PC-3 (cell line): ENCODE measurements around the gene NR2E1. TPM values are rescaled to one million over a fixed set of nuclear protein-coding genes. Genes with fewer than 3 reads are reported as not detected.
A peak's percentile ranks its signal among the peaks of the same experiment; 100 is the strongest.

Source experiments
- ATAC-seq: fragments of 200-7000 bp; cut with Tn5 transposase; 2 replicates; pipeline ENCODE4 v1.9.1; 2020; ENCODE audit warnings: mild to moderate bottlenecking, moderate library complexity
- BruUV-seq: library from RNA; stranded (reverse); fragments of 400-500 nt; replicated peaks from 2 replicates; lab custom pipeline; 2021; lab: Mats Ljungman, UMichigan
- CTCF ChIA-PET: fragments of 300-600 bp; sonication (Branson Sonifier 250); formaldehyde crosslinking; loops from one replicate; lab custom pipeline; 2022; ENCODE audit warnings: antibody characterized with exemption; lab: Charles Lee
- POLR2A ChIA-PET: fragments of 300-600 bp; sonication (Branson Sonifier 250); formaldehyde crosslinking; loops from one replicate; lab custom pipeline; 2022; ENCODE audit warnings: antibody characterized with exemption; ENCODE audit not compliant: unreplicated experiment; lab: Charles Lee
- DNase-seq: peaks from one replicate; pipeline ENCODE4 v3.0.0-alpha.2; 2015
- H2AFZ ChIP-seq: fragments of 300-600 bp; sonication (generic); 2 replicates; pipeline ENCODE4 v1.6.0; 2016; ENCODE audit warnings: antibody characterized with exemption, low read length
- H3F3A ChIP-seq: fragments of 300-600 bp; sonication (generic); one replicate; pipeline ENCODE4 v1.6.0; 2017; ENCODE audit warnings: antibody characterized with exemption, low read length, control low read depth, mild to moderate bottlenecking; ENCODE audit not compliant: unreplicated experiment
- H3K27ac ChIP-seq: fragments of 300-600 bp; sonication (generic); 2 replicates; pipeline ENCODE4 v1.5.1; 2016; ENCODE audit warnings: mild to moderate bottlenecking, low read length
- H3K27me3 ChIP-seq: fragments of 300-600 bp; sonication (generic); 2 replicates; pipeline ENCODE4 v1.6.1; 2016; ENCODE audit warnings: low read length, mixed read lengths
- H3K36me3 ChIP-seq: fragments of 300-600 bp; sonication (generic); 2 replicates; pipeline ENCODE4 v1.6.1; 2016; ENCODE audit warnings: low read depth, mixed run types, low read length, mixed read lengths
- H3K4me1 ChIP-seq: fragments of 300-600 bp; sonication (generic); 2 replicates; pipeline ENCODE4 v1.5.1; 2016; ENCODE audit warnings: low read length; ENCODE audit not compliant: insufficient read depth
- H3K4me2 ChIP-seq: fragments of 300-600 bp; sonication (generic); 2 replicates; pipeline ENCODE4 v1.6.0; 2016; ENCODE audit warnings: low read length
- H3K4me3 ChIP-seq: fragments of 300-600 bp; sonication (generic); 2 replicates; pipeline ENCODE4 v1.5.1; 2016; ENCODE audit warnings: mild to moderate bottlenecking, low read length, mixed read lengths
- H3K79me2 ChIP-seq: fragments of 300-600 bp; sonication (generic); 2 replicates; pipeline ENCODE4 v1.6.1; 2017; ENCODE audit warnings: low read length, mixed read lengths
- H3K9ac ChIP-seq: fragments of 300-600 bp; sonication (generic); 2 replicates; pipeline ENCODE4 v1.6.0; 2016; ENCODE audit warnings: mild to moderate bottlenecking, low read length
- H3K9me2 ChIP-seq: fragments of 300-600 bp; sonication (generic); replicated peaks from 2 replicates; pipeline ENCODE4 v1.6.1; 2016; ENCODE audit warnings: mixed run types, low read length, mixed read lengths
- H3K9me3 ChIP-seq: fragments of 300-600 bp; sonication (generic); 2 replicates; pipeline ENCODE4 v1.6.1; 2016; ENCODE audit warnings: low read length, mixed read lengths
- H4K20me1 ChIP-seq: fragments of 300-600 bp; sonication (generic); 2 replicates; pipeline ENCODE4 v1.6.1; 2016; ENCODE audit warnings: low read length, mixed read lengths
- CTCF ChIP-seq: fragments of 300-600 bp; sonication (generic); conservative IDR thresholded peaks from 2 replicates; pipeline ENCODE4 v1.5.1; 2017; ENCODE audit warnings: antibody characterized with exemption, low read depth, mild to moderate bottlenecking, low read length
- EZH2 ChIP-seq: fragments of 300-600 bp; sonication (generic); IDR thresholded peaks from one replicate; pipeline ENCODE4 v1.6.1; 2017; ENCODE audit warnings: antibody characterized with exemption, mild to moderate bottlenecking, low read length; ENCODE audit not compliant: unreplicated experiment
- EZH2phosphoT487 ChIP-seq: fragments of 300-600 bp; sonication (generic); IDR thresholded peaks from 2 replicates; pipeline ENCODE4 v1.6.1; 2018; ENCODE audit warnings: mild to moderate bottlenecking, antibody characterized with exemption, low read length, borderline replicate concordance
- intact Hi-C: fragments of 100-400 bp; cut with micrococcal nuclease; formaldehyde crosslinking; loops from 2 replicates; pipeline ENCODE4 v1.9.0; 2023
- total RNA-seq: library from RNA; depleted of rRNA; stranded (reverse); fragments of >200 nt; gene quantifications from 2 replicates; pipeline ENCODE4 v1.2.3, GENCODE V29; 2014

The NR2E1 gene
- total RNA-seq, 1 experiment from 2014 or later: 0.07 TPM

DNA sequence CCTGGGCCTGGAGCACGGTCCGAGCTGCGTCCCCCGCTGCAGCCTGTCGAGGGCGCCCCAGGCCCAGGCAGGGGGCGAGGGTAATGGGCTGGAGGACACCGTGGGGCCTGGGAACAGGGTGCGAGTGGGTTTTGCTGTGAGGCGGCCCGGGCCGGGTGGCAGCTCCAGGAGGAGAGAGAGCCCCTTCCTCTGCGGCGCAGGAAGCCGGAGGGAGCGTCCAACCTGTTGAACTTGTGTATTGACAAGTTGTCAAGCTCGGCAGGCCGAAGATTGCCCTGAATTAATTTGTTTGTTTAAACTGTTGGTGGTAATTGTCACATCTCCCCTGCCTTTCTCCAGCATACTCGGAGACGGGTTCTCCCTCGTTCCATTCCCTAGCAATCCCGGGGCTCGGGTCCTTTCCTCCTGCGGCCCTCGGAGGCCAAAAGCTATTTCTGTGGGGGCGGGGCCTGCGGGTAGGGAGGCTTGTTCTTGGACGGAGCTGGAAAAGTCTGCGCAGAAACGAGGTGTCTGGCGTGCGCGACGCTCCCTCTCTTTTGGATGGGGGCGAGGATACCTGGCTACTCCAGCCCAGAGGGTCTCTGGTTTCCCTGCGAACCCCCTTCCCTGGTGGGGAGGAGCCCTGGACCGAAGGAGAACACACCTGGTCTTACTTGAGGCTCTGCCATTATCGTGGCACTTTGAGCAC, 9.9 kb downstream of the NR2E1 start:
- Histone ChIP-seq H4K20me1 (no peaks in the 10 kb centered on the region), H3K9me3 (no peaks in the 10 kb centered on the region), H2AFZ (peak overlapping the region; percentile 78), H3K27me3 (no peaks in the 10 kb centered on the region), H3K4me3 (peak overlapping the region; percentile 59), H3K27ac (no peak overlapping the region), H3F3A (no peaks in the 10 kb centered on the region), H3K9me2 (no peaks in the 10 kb centered on the region), H3K4me1 (no peaks in the 10 kb centered on the region), H3K36me3 (no peaks in the 10 kb centered on the region), H3K79me2 (no peaks in the 10 kb centered on the region), H3K9ac (no peak overlapping the region), H3K4me2 (peak overlapping the region; percentile 76)
- intact Hi-C loops: no loop called here
- no peak for TF ChIP-seq EZH2
- TF ChIP-seq CTCF: peak; percentile 53
- no TSS peak for BruUV-seq
- ChIA-PET CTCF (interaction anchor here (0.6 kb wide), 1 partner anchor 315 kb away, joined by 3 read pairs; no protein-coding TSS in a partner anchor), POLR2A (no interaction called here)
- DNase-seq (no peak), ATAC-seq (peak; percentile 49)

- CTCF ChIA-PET: no interaction called here
- H3K27ac ChIP-seq: no peak overlapping the region
- POLR2A ChIA-PET: no interaction called here
- no peak overlapping the region for H3K4me3 ChIP-seq
- TF ChIP-seq EZH2 (no peak), CTCF (no peak), EZH2phosphoT487 (no peak)
- ATAC-seq (no peak), DNase-seq (no peak)
- H3K4me1 ChIP-seq: no peaks in the 10 kb centered on the region
- no peaks in the 10 kb centered on the region for H4K20me1 ChIP-seq
- H3K9ac ChIP-seq: no peak overlapping the region
- no peaks in the 10 kb centered on the region for H3K9me2 ChIP-seq
- H3K27me3 ChIP-seq: no peaks in the 10 kb centered on the region
- no peak overlapping the region for H3K4me2 ChIP-seq
- H3K79me2 ChIP-seq: no peaks in the 10 kb centered on the region
- BruUV-seq: no TSS peak
- no peaks in the 10 kb centered on the region for H3K9me3 ChIP-seq
- no peak overlapping the region for H2AFZ ChIP-seq
- H3F3A ChIP-seq: no peaks in the 10 kb centered on the region
- no peaks in the 10 kb centered on the region for H3K36me3 ChIP-seq
- intact Hi-C loops: no loop called here
Measured at GRCh38 chr6:108176281-108177089, 10.7 kb downstream of the NR2E1 start.

DNA sequence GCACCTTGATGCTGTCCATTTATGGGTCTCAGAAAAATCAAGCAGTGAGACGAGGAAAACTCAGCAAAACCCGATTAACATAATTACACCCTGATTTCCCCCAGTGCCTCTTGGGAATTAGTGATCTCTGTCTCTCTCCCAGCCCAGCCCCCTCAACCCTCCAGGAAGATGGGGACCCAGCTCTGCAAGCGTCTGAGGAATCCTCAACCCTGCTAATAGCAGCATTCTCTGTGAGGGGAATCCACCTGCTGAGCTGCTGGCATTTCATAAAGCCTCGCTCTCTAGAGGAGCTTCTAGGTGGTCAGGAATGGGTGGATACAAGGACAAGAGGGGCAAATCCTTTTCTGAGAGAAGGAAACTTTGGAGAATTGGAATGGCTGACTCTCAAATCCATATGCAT, 13.9 kb downstream of the NR2E1 start:
- Histone ChIP-seq H3F3A (no peaks in the 10 kb centered on the region), H3K9me2 (no peaks in the 10 kb centered on the region), H3K9ac (no peak overlapping the region), H3K9me3 (no peaks in the 10 kb centered on the region), H3K4me1 (no peaks in the 10 kb centered on the region), H3K36me3 (no peaks in the 10 kb centered on the region), H2AFZ (no peak overlapping the region), H3K4me3 (no peak overlapping the region), H3K4me2 (no peak overlapping the region), H3K27ac (no peak overlapping the region), H4K20me1 (no peaks in the 10 kb centered on the region), H3K27me3 (no peaks in the 10 kb centered on the region), H3K79me2 (no peaks in the 10 kb centered on the region)
- TF ChIP-seq CTCF (no peak), EZH2phosphoT487 (no peak), EZH2 (no peak)
- ChIA-PET CTCF (no interaction called here), POLR2A (no interaction called here)
- DNase-seq: no peak
- ATAC-seq: no peak
- no TSS peak for BruUV-seq
- intact Hi-C loops: no loop called here
